ENCODE measurements around the gene MAMSTR. TPM values are rescaled to one million over a fixed set of nuclear protein-coding genes. Genes with fewer than 3 reads are reported as not detected.

The MAMSTR gene
- total RNA-seq: 1.6 TPM

DNA sequence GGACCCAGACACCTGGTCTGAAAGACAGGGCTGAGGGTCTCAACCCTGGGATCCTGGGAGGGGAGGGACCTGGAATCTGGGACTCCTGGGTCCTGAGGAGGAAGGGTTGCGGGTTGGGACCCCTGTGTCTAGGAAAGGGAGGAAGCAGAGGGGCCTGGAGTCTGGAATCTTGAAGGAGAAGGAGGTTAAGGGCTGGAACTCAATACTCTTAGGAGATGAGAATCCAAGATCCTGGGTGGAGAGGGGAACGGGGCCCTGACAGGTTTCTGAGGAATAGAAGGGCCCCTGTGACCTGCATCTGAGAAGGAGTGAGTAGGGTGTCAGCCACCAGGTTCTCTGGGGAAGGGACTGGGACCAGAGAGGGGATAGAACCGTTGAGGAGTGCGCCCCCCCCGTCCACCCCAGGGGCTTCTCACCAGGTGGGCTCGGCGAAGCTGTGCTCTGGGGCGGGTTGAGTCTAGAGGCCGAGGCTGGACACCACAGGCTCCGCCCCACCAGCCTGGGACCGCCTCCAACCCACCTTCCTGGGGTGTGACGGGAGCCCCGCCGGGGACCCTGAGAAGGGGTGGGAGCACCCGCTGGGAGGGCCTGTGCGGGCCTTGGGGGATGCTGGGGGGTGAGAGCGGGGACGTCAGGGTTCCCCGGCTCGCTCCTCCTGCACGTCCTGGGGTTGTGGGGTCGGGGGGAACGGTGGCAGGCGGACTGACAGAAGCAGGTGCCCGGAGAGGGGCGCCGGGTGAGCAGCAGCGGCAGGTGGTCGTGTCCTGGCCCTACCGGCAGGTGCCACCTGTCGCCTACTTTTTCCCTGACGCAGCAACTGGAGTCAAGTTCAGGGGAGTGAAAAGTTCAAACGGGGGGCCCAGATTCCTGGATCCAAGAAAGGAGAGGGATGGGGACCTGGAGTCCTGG, at the start of gene MAMSTR:
Gene MAMSTR (minus strand): TSS at position 463 of the 909 bp plus-strand sequence. CDS start 694 bp downstream, outside the sequence.

GRCh38 chr19:48755084-48755641, 35.6 kb upstream of the MAMSTR start, which contains the start of gene FGF21:
Gene FGF21 (plus strand): TSS chr19:48755524. CDS start chr19:48756237, 713 bp downstream.

DNA sequence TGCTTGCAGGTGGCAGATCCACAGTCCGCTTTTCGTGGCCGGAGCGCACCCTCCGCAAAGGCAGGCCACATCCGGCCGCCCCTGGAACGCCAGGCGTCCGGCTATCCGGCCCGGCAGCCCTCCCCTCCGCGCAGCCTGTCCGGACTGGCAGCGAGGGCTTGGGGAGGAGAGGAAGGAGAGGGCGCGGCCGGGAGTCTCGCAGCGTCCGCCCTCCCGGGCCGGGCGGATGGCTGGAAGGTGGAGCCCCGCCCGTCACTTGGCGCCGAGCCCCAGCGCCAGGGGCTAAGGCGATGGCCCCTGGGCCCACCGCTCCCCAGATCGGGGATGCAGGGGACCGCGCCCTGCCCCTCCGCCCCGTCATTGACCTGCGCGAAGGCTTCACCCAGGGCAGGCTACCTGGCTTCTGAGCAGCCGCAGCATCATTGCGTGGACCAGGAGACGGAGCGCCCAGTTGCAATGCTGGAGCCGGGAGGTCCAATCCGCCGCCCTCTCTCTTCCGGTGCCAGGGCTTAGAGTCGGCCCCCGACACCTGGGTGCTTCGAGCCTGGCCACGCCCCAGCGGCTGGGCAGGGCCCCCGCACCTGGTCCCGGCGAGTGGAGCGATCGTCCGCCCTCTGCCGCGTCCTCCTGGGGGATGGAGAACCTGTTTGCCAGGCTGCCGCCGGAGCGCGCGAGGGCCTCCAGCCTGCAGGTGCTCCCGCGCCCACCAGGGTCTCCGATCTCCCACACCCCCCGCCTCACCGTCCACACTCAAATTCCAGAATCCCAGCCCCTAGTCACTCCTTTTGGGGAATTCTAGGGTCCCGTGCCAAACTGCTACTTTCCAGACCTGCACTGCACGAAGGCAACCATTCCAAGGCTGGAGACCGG, 33.2 kb upstream of the MAMSTR start, which contains the start of gene FUT1:
Gene FUT1 (minus strand): TSS at position 146 of the 870 bp plus-strand sequence. CDS start 1,360 bp downstream, outside the sequence.

GRCh38 chr19:48746738-48747575, 27.4 kb upstream of the MAMSTR start, which contains the start of gene IZUMO1:
Gene IZUMO1 (minus strand): TSS chr19:48746909. CDS start chr19:48745859, 1,050 bp downstream.

GRCh38 chr19:48740164-48740972, 20.8 kb upstream of the MAMSTR start, which contains the start of gene RASIP1:
Gene RASIP1 (minus strand): TSS chr19:48740610. CDS start chr19:48740282, 328 bp downstream.

GRCh38 chr19:48695743-48696352, 23.7 kb downstream of the MAMSTR start, which contains the start of gene FUT2:
Gene FUT2 (plus strand): TSS chr19:48695971. CDS start chr19:48702957, 6,986 bp downstream.

DNA sequence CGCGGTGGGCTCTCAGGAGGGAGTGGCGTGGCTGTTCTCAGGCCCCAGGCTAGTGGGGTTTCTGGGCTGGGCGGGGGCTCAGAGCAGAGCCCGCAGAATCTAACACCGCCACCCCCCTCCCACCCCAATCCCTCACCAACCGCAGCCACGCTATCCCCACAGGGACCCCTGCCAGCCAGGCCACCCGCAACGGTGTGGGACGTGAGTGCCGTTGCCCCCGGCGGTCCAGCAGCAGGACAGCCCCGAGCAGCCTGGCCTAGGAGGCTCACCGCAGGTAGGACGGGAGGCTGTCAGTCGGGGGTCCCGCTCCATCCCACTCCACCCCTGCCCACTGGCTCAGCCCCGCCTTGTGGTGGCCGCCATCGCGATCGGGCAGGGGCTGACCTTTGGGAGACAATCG, 46.5 kb downstream of the MAMSTR start, which contains the start of gene NTN5:
Gene NTN5 (minus strand): TSS at position 24 of the 400 bp plus-strand sequence. CDS start 2,031 bp downstream, outside the sequence.

Other genes with a start within 250 kb of the MAMSTR start
- 16.4 TPM for gene LMTK3, start 207.9 kb downstream of the MAMSTR start, total RNA-seq
- not detected for gene SULT2B1, start 167.6 kb downstream of the MAMSTR start, total RNA-seq
- gene SPACA4, start 113.0 kb downstream of the MAMSTR start, total RNA-seq: not detected
- not detected for gene FAM83E, start 104.6 kb downstream of the MAMSTR start, total RNA-seq
- 1,122 TPM for gene RPL18, start 100.5 kb downstream of the MAMSTR start, total RNA-seq
- gene SPHK2, start 100.2 kb downstream of the MAMSTR start, total RNA-seq: 12.5 TPM
- gene DBP, start 82.3 kb downstream of the MAMSTR start, total RNA-seq: 7.6 TPM
- gene CA11, start 73.5 kb downstream of the MAMSTR start, total RNA-seq: 21.9 TPM
- gene NTN5, start 46.7 kb downstream of the MAMSTR start, total RNA-seq: not detected
- gene FUT2, start 23.8 kb downstream of the MAMSTR start, total RNA-seq: 0.46 TPM
- gene RASIP1, start 20.9 kb upstream of the MAMSTR start, total RNA-seq: 4.8 TPM
- gene IZUMO1, start 27.2 kb upstream of the MAMSTR start, total RNA-seq: not detected
- 10.8 TPM for gene FUT1, start 32.9 kb upstream of the MAMSTR start, total RNA-seq
- gene FGF21, start 35.8 kb upstream of the MAMSTR start, total RNA-seq: not detected
- 17.1 TPM for gene BCAT2, start 91.3 kb upstream of the MAMSTR start, total RNA-seq
- 5.3 TPM for gene HSD17B14, start 116.8 kb upstream of the MAMSTR start, total RNA-seq
- gene PLEKHA4, start 148.9 kb upstream of the MAMSTR start, total RNA-seq: 2.3 TPM
- gene PPP1R15A, start 152.7 kb upstream of the MAMSTR start, total RNA-seq: 21.5 TPM
- gene TULP2, start 179.0 kb upstream of the MAMSTR start, total RNA-seq: 0.46 TPM
- 69.9 TPM for gene NUCB1, start 180.6 kb upstream of the MAMSTR start, total RNA-seq
- gene DHDH, start 214.0 kb upstream of the MAMSTR start, total RNA-seq: 2.3 TPM
- gene BAX, start 235.2 kb upstream of the MAMSTR start, total RNA-seq: 15.7 TPM
- 812 TPM for gene FTL, start 245.6 kb upstream of the MAMSTR start, total RNA-seq